NCI-H345 (cell line): ENCODE measurements around the gene FTCD.
"Not testable (repeated sequence)": the region's sequence is repeated elsewhere in the genome, so short reads cannot be mapped to it uniquely, and the experiment has no call there.

Experiments
- DNase-seq: peaks from one replicate; lab custom pipeline; 2025; lab: John Stamatoyannopoulos, UW

Gene FTCD

DNA sequence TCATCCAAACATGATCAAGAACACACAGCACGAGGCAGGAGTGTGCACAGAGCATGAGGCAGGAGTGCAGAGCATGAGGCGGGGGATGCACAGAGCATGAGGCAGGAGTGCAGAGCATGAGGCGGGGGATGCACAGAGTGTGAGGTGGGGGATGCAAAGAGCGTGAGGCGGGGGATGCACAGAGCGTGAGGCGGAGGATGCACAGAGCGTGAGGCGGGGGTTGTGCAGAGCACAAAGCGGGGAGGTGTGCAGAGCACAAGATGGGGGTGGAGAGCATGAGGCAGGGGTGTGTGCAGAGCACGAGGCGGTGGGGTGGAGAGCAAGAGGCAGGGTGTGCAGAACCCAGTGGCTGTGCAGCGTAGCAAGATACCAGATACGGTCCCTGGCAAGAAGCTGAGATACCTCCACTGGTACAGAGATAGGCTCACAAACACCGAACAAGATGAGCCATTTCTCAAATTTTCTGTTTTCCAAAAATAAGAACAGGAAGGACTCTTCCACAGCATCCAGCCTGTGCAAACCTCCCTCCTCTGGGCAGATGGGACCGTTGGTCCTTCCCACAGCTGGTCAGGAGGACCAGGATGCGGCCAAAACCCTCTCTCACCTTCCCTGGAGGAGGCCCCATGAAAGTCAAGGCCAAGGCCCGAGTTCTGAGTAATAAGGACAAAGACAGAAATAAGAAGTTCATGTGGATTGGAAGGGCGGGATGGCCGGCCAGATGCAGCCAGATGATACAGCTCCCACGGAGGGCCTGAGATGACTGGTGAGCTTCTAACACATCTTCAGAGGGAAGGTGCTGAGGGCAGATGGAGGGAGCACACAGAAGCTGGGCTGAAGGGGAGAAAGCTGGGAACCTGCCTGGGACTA lies 16.9 kb upstream of the FTCD start:
- no peak for DNase-seq

DNA sequence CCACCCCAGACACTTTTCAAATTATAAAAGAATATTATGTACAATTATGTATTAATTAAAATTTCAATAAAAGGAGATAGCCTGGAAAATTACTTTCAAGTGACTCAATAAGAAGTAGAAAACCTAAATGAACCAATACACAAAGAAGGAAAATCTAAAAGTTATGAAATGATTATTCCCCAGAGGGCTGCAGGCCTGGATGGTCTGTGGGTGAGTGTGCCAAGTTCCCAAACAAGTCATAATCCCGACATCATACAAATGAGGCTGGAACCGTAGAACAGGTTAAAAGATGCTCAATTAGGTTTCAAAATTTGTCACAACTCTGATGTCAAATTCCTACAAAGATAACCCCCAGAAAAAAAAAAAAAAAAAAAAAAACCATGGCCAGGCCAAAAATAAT lies 16.2 kb upstream of the FTCD start:
- no peak for DNase-seq

GRCh38 chr21:46170436-46171193 lies 15.2 kb upstream of the FTCD start:
- DNase-seq = not testable (repeated sequence)

DNA sequence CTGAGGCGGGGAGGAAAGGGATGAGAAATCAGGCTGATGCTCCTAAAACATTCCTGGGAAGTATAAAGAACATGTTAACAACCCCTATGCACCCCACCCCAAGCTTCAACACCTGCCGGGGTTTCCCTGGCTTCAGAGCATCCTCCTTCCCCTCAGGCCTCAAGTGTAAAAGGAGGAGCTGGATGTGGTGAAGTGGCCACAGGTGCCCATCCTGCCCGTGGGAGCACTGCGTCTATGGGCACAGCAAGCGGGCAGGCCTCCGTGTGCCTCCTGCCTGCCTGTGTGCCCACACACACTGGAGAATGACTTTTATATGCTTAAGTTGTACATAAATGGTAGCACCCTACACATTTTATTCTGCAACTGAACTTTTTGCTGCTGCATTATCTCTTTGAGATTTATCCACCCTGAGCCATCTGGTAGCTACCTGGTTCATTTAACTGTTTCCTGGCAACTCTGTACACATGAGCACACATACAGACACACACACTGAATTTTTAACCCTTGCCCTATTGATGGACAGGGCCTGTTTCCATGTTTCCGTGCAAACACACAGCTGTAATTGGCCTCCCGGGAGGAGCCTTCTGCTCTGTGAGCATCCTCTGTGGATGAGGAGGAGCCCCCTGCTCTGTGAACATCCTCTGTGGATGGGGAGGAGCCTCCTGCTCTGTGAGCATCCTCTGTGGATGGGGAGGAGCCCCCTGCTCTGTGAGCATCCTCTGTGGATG lies 13.4 kb upstream of the FTCD start:
- DNase-seq = no peak

GRCh38 chr21:46168238-46168637 lies 12.9 kb upstream of the FTCD start:
- no peak for DNase-seq

DNA sequence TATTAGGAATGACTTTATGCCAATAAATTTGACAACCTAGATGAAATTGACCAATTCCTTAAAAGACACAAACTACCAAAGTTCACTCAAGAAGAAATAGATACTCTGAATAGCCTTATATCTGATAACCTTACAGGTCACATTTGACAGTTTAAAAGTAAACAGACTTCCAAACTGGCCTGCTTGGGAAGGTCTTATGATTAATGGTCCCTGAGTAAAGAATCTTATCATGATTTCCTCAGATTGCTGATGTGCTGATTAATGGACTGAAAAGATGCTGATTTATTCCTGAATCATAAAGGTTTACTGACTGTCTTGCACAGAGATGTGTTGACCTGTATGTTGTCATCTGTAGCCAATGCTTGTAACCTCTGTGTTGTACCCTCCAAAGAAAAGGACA lies 9.7 kb upstream of the FTCD start:
- no peak for DNase-seq

DNA sequence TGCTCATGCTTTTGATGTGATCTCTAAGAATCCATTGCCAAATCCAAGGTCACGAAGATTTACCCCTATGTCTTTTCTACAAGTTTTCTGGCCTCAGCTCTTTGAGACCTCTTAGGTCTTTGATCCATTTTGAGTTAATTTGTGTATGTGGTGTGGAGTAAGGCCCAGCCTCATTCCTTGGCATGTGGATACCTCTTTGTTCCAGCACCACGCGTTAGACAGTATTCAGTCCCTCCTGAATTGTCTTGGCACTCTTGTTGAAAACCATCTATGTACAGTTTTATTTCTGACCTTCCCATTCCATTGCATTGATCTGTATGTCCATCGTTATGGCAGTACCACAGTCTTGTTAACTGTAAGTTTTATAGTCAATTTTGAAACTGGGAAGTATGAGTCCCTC lies 8.0 kb upstream of the FTCD start:
- no peak for DNase-seq

DNA sequence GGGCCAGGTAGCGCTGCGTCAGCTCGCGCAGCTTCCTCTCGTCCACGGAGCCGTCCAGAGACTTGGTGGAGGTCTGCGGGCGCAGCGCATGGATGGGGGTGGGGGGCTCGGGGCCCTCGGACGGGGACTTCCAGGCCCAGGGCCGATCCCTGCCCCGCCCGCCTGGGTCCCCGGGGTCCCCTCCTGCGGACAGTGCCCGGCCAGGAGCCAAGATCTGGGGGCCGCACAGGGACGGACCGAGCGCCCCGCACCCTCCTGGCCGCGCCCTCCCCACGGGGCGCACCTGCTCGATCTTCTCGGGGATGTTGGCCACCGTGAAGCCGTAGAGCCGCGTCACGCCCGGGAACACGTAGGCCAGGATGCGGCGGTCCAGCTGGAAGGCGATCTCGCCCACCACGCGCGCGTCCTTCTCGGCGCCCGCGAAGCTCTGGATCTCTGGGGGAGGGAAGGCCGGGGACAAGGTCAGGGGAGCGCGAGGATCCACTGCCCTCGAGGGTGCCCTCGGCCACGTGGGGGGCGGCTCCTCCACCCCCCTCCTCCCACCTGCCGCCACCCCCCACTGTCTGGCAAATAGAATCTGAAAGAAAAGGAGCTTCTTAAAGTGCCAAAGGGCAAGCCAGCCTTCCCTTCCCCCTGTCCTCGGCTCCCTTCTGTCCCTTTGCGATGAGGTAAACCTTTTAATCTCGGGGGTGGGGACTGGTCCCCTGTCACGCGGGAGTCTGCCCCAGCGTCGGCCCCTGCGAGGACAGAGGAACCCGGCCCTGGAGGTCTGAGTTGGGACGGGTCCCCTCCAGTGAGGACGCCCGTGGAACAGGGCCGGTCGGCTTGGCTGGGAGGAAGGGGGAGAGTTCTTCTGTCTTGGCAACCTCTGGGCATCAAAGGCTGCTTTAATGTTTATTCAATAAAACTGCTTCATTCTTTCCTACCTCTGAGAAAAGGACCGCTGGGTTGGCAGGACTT lies 6.5 kb upstream of the FTCD start:
- DNase-seq = no peak

DNA sequence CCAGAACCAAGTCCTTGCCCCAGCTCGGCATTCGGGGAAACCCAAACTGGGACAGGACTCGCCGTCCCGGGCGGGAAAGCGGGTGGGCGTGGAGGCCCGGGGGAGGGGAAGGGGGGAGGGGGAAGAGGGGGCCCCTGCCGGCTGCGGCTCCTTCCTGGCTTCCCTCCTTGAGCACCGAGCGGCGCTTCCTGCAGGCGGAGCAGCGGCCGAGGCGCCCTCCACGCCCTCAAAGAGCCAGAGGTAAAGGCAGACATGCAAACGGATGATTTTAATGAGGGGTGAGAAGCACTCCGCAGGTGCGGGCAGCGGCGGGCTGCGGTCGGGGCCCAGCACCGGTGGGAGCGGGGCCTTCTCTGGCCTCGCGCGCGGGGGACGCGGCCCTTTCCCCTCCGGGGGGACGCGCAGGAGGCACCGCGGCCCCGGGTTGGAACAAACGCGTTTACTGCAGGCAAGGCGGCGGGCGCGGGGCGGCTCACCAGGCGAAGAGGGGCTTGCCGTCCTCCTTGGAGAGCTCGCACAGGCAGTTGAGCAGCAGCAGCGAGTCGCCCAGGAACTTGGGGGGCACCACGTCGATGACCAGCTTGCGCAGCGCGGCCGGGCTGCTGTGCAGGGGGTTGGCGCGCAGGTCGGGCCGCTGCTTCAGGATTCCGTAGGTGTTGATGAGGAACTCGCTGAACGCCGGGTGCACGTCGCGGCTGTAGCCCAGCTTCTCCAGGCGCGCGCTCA lies 5.7 kb upstream of the FTCD start:
- no peak for DNase-seq

DNA sequence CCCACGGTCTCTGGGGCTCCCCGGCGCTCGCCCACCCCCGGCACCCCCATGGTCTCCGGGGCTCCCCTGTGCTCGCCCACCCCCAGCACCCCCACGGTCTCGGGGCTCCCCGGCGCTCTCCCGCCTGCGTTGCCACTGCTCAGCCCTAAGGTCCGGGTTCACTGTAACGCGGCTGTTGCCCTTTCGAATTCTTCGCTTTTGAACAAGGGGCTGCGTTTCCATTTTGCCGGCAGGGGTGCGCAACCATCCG lies 5.2 kb upstream of the FTCD start:
- DNase-seq = no peak

DNA sequence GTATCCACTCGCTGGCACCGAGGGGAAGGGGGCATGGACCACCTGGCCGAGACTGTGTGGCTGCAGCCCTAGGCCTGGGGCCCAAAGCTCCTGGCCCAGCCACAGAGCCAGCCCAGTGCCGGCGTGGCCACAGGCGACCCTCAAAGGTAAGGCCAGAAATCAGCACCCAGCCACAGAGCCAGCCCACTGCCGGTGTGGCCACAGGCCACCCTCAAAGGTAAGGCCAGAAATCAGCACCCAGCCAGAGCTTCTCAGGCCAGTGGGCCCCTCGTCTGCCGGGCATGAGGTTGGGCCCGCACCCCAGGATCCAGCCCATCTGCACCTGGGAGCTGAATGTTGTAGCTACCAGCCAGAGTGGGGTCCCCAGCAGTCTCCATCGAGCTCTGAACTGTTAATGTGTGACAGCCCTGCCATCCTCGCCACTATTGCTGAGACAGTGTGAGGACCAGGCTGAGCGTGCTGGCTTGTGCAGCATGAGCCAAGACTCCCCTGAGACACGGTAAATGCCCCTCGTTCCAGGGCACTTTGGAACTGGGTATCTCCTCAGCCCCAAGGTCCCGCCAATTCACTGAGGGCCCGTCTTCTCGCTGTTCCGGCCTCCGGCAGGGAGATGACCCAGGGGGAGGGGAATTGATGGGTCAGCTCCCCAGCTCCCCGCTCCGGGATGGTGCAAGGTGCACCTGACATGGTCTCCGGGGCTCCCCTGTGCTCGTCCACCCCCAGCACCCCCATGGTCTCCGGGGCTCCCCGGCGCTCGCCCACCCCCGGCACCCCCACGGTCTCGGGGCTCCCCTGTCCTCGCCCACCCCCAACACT lies 4.7 kb upstream of the FTCD start:
- DNase-seq = no peak

- DNase-seq = no peak
These were observed 4.0 kb upstream of the FTCD start for GRCh38 chr21:46159390-46159789.

DNA sequence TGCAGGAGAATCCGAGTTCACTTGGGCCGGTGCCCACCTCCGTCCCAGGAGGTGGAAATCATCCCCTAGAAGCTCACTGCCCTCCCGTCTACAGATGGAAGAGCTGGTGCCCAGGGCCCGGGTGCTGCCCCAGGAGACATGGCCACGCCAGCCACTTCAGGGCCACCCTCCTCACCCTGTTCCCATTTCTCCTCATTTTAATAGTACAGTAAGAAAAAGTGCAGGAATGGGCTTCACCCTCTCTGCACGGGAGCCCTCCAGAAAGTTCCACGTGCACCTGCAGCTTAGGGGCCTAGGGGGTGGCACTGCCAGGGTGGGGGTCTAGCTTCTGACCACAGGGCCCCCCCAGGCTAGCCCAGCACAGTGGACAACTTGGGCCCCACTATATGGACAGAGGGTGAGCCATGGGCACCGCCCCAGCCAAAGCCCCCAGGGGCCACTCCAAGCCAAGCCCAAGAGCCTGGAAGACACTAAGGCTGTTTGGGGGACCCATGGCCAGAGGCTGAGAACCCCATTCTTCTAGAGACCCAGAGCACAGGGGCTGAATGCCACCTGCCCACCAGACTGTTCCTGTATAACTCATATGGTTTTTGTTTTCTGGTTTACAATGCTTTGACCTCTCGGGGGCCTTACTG lies 3.4 kb upstream of the FTCD start:
- no peak for DNase-seq

- no peak for DNase-seq
These were observed 2.6 kb upstream of the FTCD start for GRCh38 chr21:46157987-46158451.

DNA sequence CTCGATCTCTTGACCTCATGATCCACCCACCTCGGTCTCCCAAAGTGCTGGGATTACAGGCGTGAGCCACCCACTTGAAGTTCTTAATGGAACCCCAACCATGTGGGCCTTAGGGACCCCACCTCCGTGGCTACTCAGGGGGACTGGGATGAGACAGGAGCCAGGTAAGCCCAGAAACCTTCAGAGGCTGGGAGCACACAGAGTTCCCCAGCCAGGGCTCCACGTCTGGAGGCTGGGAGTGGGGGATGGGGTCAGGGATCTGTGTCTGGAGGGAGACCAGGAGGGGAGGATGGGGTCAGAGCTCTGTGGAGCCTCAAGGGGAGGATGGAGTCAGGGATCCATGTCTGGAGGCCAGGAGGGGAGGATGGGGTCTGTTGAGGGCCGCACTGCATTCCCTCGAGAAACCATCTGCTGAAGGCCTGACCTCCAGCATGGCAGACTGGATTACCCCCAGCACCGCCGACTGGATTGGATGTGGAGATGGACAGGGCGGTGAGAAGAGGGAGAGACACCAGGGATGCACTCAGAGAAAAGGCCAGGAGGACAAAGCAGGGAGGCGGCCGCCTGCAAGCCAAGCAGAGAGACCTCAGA lies 2.1 kb upstream of the FTCD start:
- DNase-seq = no peak

GRCh38 chr21:46156678-46157077 lies 1.3 kb upstream of the FTCD start:
- DNase-seq = no peak

DNA sequence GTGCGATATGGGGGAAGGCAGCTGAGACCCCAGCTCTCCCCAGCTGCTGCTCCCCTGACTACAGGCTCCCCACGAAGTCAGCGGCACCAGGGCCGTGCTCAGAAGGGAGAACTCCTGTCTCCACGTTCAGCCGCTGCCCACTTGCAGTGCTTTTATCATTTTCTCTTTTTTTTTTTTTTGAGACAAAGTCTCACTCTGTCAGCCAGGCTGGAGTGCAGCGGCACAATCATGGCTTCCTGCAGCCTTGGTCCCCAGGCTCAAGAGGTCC lies 933 bp upstream of the FTCD start:
- no peak for DNase-seq

- no peak for DNase-seq
These were observed 345 bp downstream of the FTCD start for GRCh38 chr21:46154955-46155513.
